ENCODE results near the gene SDC1. TPM values are rescaled to one million over a fixed set of nuclear protein-coding genes. Genes with fewer than 3 reads are reported as not detected.
"Not testable (repeated sequence)": the region's sequence is repeated elsewhere in the genome, so short reads cannot be mapped to it uniquely, and the experiment has no call there.

SDC1 gene
- 68.0 and 110 TPM in 2 replicates for total RNA-seq

GRCh38 chr2:20224716-20225293 lies at the start of gene SDC1:
Gene SDC1, minus strand, starts transcription at chr2:20225130. Its CDS starts 263 bp downstream, at chr2:20224867.
- DNase-seq (ENCODE audit: low read depth), result peak; percentile 52
- peak within 1 kb of the TSS; percentile 66 for H3K4me3 ChIP-seq (ENCODE audit: low read depth, low read length)
- TF ChIP-seq CTCF (IDR thresholded peaks at IDR 0.05; ENCODE audit: insufficient read depth, low read depth, low read length), result no peak

GRCh38 chr2:20273042-20273441 lies 48.1 kb upstream of the SDC1 start:
- TF ChIP-seq CTCF (IDR thresholded peaks at IDR 0.05; ENCODE audit: insufficient read depth, low read depth, low read length), result no peak
- H3K4me3 ChIP-seq (ENCODE audit: low read depth, low read length), result no peak overlapping the region
- DNase-seq (ENCODE audit: low read depth), result no peak

- not testable (repeated sequence) for DNase-seq (ENCODE audit: low read depth); H3K4me3 ChIP-seq (ENCODE audit: low read depth, low read length)
Observed at GRCh38 chr2:20268317-20268716, 43.4 kb upstream of the SDC1 start.

GRCh38 chr2:20267529-20267928 lies 42.6 kb upstream of the SDC1 start:
- H3K4me3 ChIP-seq (ENCODE audit: low read depth, low read length), result no peak overlapping the region
- no peak for TF ChIP-seq CTCF (IDR thresholded peaks at IDR 0.05; ENCODE audit: insufficient read depth, low read depth, low read length)
- DNase-seq (ENCODE audit: low read depth), result no peak

- no peak for TF ChIP-seq CTCF (IDR thresholded peaks at IDR 0.05; ENCODE audit: insufficient read depth, low read depth, low read length)
- H3K4me3 ChIP-seq (ENCODE audit: low read depth, low read length), result no peak overlapping the region
- DNase-seq (ENCODE audit: low read depth), result no peak
Observed at GRCh38 chr2:20264629-20265028, 39.7 kb upstream of the SDC1 start.

- TF ChIP-seq CTCF (IDR thresholded peaks at IDR 0.05; ENCODE audit: insufficient read depth, low read depth, low read length), result no peak
- H3K4me3 ChIP-seq (ENCODE audit: low read depth, low read length), result no peak overlapping the region
- no peak for DNase-seq (ENCODE audit: low read depth)
Observed at GRCh38 chr2:20257411-20257810, 32.5 kb upstream of the SDC1 start.

GRCh38 chr2:20254731-20255130 lies 29.8 kb upstream of the SDC1 start:
- TF ChIP-seq CTCF (IDR thresholded peaks at IDR 0.05; ENCODE audit: insufficient read depth, low read depth, low read length), result no peak
- DNase-seq (ENCODE audit: low read depth), result no peak
- H3K4me3 ChIP-seq (ENCODE audit: low read depth, low read length), result no peak overlapping the region
